NCI-H510A (cell line): Measurements from ENCODE around the gene TSGA10.
"Not testable (repeated sequence)": the region's sequence is repeated elsewhere in the genome, so short reads cannot be mapped to it uniquely, and the experiment has no call there.

Experiments
- DNase-seq: peaks from one replicate; lab custom pipeline; 2025; lab: John Stamatoyannopoulos, UW

Gene TSGA10

DNA sequence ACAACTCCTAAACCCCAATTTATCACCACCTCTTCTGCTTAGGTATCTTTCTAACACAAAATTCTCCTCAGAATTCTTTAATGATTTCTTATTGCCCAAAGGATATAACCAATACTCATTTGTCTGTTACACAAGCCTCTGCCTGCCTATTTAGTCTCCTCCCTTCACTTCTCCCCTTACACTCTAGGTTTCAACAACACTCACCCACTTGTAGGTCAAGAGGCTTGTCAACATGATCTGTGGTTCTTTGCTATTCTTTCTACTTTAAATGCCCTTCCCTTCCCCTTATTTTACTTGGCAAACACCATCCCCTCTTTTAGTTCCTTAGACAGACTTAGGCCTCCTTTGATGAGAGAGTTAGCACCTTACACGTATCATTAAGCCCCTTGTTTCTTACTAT is 82.2 kb downstream of the TSGA10 start:
- peak; percentile 28 for DNase-seq

DNA sequence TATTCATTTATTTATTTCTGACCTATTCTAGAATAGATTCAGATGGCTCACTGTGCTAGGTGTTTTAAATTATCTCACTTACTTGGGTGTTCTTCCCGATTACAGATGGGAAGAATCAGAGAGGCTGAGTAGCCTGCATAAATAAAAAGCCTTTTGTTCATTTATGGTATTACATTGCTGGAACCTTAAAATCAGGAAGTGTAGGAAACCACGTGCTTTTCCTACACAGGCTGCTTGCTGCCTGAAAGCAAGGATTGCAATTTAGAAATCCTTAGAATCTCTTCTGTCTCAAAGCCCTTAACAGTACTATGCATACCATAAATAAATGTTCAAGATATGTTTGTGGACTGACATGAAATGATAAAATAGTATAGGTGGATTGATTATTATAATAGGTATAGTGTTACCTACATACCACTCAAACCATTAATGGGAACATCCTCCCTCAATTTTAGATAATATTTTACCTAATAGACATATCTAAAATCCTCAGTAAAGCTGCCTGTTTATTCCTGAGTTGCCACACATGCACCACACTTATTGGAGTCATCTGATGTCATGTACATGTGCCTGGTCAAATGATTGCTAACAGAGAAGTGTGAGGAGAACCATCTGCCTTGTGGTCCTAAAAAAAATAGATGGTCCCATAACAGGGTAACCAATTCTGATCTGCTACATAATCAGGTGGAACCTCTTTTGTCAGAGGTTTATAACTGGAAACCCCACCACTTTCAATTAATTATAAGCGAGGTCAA is 86.7 kb downstream of the TSGA10 start:
- no peak for DNase-seq

DNA sequence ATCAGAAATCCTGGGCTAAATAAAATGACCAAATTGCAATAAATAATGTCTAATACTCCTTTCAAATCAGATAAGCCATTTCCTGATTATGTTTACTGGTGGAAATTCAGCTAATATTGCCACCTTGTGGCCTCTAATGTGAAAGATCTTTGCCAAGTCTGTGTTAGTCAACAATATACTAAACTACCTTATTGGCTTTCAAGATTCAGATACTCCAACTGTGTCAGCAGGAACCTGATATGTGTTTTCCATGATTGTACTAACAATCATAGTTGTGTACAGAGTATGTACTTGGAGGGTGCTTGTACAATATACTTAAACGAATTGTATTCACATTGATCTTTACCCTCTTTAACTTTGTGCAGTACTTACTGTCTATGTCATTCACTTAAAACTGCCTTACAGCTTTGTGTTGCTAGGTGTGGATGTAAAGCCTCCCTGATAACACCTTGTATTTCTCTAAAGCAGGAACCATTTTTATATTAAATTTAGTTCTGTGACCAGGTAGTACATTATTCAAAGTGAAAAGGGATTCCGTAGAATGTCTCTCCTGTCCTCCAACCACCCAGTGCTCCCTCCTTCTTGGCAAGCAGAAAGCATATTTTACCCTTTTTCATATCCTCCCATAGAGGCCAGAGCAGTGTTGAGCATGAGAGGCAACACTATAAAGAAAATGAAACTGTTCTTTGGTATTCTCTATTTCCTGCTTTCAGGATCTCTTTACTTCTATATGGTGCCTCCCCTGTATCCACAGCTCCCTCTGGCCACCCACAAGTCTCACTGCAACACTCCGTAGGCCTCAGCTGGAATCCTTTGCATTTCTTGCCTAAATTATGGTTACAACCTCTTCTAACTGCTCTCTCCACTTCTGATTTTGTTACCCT is 88.4 kb downstream of the TSGA10 start:
- peak; percentile 24 for DNase-seq

DNA sequence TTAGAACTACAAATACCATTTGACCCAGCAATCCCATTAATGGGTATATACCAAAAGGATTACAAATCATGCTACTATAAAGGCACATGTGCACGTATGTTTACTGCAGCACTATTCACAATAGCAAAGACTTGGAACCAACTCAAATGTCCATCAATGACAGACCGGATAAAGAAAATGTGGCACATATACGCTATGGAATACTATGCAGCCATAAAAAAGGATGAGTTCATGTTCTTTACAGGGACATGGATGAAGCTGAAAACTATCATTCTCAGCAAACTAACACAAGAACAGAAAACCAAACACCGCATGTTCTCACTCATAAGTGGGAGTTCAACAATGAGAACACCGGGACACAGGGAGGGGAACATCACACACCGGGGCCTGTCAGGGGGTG is 105.6 kb downstream of the TSGA10 start:
- not testable (repeated sequence) for DNase-seq

DNA sequence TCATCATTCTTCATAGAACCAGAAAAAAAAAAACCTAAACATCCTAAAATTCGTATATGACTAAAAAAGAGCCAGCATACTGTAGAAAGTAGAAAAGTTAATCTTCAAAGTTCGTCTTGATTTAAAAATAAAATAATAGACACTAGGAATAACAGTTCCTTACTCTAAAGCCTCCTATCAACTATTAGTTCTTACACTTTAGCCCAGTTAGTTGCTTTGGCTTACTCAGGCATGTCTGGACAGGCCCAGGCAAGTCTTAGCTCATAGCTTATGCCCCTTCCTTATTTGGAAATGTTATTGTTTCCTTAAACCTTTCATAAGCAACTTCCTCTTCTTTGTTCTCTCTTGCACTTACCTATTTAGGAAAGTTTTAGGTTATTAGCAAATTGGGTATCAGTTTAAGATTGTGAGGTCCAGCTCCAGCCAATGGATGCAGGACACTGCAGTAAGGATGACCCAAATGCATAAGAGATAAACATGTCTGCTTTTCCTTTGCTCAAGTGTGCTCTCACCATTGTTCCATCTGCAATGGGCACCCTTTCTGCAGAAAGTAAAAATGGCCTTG is 113.9 kb downstream of the TSGA10 start:
- not testable (repeated sequence) for DNase-seq

DNA sequence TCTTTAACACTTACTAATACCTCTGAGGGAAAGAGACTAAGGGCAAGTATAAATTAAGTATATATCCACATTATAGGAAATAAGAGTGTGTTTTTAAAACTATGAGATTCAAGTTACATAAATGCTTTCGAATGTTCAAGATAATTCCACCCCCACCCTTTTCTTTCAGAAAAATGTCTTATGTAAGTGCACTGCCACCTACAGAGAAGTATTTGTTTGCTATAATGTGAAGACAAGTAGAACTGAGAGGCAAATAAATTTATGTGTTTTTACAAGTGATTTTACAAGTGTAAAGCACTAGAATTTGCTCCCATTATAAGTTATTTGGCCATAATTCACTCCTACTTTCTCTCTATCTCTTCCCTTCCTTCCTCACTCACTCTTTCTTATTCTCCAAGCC is 118.8 kb downstream of the TSGA10 start:
- DNase-seq: no peak

DNA sequence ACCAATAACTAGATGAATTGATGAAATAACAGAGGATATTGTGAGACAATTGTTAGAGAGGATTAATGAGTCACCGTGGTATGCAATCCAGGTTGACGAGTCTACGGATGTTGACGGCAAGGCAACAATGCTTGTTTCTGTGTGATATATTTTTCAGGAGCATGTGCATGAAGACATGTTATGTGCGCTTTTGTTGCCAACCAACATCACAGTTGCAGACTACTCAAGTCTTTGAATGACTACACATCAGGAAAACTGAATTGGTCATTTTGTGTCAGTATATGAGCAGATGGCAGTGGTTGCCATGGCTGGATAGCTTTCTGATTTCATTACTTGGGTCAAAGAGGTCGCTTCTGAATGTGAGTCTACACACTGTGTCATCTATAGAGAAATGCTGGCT is 122.0 kb downstream of the TSGA10 start:
- no peak for DNase-seq

DNA sequence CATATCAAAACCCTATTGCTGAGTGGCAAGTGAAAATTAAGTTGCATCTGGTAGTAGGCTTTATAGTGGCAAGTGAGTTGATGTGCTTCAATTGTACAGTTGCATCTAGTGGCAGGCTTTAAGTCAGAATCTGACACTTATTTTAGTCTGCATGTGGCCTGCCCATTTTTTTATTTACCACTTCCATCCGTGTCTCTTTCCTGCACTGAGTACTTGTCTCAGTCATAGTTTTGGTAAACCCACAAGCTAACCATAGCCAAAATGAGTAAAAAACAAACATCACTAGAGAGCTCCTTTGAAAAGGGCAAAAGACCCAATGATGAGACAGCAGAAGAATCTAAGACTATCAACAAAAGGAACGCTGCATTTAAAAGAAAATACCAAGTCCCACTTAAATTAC is 122.7 kb downstream of the TSGA10 start:
- no peak for DNase-seq

DNA sequence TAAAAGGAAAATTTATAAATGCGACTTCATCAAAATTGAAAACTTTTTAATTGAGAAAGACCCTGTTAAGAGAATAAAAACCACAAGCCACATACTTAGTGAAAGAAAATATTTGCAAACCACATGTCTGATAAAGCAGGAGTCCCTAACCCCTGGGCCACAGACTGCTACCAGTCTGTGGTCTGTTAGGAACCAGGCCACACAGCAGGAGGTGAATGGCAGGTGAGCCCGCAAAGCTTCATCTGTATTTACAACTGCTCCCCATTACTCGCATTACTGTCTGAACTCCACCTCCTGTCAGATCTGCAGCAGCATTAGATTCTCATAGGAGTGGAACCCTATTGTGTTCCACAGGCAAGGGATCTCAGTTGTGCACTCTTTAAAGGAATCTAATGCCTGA is 123.3 kb downstream of the TSGA10 start:
- DNase-seq: no peak

DNA sequence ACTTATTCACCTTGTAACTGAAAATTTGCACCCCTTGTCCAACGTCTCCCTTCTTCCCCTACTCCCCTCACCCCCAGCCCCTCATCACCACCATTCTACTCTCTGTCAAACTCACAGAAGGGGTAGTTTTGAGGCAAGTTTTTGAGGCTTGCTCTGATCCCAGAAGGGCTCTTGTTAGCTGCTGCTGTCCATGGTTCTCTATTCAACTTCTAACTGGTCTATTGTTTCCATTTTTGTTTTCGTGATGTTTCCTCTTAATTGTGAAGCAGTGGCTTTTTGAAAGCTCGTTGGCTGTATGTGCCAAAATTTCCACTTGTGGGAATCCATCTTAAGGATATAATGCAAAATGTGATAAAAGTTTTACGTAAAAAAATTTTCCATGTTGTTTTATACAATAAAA is 126.2 kb downstream of the TSGA10 start:
- no peak for DNase-seq

DNA sequence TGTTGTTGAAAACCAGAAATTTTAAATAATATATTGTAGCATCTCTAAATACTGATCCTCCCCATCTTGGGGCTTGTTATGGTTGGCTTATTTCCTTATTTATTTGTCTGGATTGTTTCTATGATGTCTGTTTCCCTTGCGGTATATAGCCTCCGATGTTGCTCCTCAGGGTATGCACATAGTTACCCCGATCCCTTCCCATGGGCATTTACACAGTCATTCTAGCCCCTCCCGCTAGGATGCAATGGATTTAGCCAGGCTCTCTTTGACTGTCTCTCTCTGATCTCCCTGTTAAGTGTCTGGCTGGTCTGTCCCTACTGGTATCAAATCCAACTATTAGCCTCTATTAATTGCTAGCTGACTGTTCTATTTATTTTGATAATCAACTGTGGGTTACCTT is 126.9 kb downstream of the TSGA10 start:
- no peak for DNase-seq

DNA sequence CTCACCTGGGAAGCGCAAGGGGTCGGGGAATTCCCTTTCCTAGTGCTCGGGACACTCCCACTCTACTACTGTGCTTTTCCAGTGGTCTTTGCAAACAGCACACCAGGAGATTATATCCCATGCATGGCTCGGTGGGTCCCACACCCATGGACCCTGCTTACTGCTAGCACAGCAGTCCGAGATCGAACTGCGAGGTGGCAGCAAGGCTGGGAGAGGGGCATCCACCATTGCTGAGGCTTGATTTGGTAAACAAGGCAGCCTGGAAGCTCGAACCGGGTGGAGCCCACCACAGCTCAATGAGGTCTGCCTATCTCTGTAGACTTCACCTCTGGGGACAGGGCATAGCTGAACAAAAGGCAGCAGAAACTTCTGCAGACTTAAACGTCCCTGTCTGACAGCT is 154.0 kb downstream of the TSGA10 start:
- DNase-seq: no peak

DNA sequence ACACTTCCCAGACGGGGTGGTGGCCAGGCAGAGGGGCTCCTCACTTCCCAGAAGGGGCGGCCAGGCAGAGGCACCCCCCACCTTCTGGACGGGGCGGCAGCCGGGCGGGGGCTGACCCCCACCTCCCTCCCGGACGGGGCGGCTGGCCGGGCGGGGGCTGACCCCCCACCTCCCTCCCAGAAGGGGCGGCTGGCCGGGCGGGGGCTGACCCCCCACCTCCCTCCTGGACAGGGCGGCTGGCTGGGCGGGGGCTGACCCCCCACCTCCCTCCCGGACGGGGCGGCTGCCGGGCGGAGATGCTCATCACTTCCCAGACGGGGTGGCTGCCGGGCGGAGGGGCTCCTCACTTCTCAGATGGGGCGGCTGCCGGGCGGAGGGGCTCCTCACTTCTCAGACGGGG is 166.0 kb downstream of the TSGA10 start:
- DNase-seq: not testable (repeated sequence)

DNA sequence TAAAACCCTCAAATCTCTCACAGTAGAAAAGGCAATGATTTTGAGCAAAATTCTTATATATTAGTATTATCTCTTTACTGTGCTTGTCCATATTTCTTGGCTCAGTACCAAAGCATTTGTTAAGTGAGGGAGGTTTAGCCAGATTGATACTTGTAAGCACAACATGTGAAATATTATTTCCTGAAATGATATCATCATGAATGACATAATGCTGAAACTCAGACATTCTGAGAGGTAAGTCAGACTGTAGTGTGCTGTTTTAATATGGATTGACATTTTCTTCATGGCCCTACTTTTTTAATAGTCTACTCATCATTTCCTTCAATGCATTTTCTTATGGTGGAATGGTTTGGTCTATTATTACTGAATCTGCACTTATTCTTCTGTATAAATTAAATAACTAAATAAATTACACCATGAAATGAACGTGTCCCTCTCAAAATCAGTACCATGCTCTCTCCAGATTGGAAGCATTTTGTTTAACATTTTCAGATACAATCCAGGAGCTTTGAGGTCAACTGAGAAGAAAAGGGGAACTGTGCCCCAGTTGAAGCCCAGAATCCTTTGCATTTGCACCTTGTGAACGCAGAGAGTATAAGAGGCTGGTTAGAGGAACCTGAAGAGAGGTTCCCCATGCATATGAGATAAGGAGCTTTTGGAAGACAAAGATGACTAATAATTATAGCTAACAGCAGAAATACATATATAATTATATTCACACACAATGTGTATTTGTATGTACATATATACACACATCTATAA is 168.7 kb downstream of the TSGA10 start:
- DNase-seq: no peak

DNA sequence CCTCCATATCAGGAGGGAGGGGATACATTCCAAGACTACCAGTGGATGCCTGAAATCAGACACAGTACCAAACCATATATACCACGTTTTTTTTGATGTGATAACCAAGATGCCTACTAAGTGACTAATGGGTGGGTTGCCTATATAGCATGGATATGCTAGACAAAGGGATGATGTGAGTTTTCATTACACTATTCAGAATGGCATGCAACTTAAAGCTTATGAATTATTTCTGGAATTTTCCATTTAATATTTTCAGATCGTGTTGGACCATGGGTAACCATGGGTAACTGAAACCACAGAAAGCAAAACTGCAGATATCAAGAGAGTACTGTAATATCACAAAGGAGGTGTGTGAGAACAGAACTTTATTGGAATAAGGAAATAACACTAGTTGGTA is 179.1 kb downstream of the TSGA10 start:
- DNase-seq: no peak

DNA sequence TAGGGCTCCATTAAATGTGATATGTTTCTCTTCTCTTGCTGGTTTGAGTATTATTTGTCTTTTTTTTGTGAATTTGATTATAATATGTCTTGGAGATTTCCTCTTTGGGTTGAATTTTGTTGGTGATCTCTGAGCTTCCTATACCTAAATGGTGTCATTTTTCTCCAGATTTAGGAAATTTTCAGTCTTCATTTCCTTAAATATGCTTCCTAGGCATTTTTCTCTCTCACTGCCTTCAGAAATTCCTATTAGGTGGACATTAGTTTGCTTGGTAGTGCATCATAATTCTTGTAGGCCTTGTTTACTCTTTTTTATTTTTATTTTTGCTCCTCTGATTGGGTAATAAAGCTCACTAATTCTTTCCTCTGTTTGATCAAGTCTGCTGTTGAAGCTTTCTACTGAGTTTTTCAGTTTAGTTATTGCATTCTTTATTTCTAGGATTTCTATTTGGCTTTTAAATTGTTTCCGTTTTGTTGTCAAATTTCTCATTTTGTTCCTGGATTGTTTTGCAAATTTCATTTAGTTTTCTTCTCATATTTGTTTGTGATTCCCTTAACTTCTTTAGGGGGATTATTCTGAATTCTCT is 182.1 kb downstream of the TSGA10 start:
- DNase-seq: no peak

DNA sequence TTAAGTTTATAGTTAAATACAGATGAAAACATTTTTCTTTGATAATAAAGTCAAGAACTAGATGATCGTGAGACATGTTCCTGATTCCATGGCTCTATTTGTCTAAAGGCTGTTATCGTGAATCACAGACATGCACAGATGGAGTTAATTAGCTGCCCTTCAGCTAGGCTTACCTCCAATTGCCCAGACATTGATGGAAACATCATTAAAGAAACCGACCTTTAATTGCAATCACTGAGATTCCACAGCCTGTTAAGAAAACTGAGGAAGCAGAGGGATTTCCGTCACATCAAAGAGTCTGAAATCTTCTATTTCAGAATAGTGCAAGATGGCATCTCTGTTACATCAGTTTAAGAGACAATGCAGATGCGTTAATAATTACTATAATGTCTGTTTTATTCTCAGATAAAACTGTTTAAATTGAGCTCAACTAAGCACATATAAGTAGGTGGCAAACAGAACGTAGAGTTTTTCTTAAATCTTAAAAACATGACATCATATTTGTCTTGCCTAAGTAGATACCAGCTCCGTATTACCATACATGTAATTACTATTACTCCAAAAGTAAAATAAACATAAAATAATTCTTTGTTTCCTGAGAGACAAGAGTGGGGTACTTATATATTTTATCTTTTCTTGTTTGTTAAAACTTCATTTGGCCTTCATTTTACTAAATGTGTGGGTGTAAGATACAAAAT is 194.8 kb downstream of the TSGA10 start:
- DNase-seq: no peak

DNA sequence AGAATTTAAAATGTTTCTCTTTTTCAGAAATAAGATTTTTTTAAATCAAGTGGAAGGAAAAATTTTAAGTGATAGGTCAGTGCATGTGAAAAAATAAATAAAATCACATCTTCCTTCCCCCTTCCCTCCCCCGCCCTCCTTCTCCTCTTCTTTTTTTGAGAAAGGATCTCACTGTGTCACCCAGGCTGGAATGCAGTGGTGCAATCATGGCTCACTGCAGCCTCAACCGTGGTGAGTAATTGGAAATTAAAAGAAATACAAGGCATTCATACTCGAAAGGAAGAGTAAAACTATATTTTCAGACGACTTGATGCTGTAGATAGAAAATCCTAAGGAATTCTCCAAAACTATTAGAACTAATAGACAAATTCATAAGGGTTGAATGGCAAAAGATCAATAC is 201.8 kb downstream of the TSGA10 start:
- DNase-seq: no peak

DNA sequence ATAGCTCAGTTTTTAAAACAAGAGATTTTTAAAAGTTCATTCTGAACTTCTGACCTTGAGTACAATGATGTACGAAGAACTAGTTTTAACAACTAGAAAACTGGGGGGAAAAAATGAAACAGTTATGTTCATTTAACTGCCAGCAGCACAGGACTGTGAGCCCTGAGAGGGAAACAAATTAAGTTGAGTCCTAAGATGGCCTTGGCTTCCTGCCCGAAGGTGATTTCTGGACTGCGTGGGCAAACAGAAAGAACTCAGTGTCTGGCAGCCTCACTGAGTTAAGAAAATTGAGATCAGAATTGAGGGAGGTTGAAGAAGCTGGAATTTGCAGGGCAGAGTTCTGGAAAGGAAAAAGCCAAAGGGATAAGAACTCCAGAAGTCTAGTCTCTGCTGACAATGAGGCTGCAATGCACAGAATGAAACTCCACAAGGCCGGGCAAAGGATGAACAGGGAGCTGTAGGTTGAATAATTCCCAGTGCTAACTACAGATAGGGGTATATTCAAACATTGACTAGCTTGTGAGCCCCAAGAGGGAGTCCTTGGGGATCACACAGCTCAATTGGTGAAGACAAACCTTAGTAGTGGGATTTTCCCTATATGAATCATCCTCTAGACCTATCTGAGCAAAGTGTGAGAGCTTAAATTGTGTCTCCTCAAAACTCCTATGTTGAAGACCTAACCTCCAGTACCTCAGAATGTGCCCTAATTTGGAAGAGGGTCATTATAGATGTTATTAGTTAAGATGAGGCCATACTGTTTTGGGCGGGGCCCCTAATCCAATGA is 205.6 kb downstream of the TSGA10 start:
- no peak for DNase-seq

DNA sequence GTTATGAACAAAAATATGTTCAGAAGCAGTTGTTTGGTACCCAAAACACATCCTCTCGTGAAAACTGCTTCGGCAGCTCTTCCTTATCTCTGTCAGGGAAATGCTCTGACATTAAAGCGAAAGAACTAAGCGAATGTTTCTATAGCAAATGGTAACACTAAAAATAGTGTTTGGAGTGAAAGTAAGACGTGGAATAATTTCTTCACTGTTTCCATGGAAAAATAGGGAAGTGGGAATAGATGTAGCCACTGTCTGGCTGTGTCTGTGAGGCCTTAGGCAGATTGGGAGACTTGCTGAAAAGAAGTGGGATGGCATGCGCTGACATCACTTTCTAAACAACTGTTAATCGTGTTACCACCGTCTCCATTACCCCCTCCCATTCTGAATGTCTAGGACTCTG is 207.2 kb downstream of the TSGA10 start:
- DNase-seq: no peak
